Right renal pelvis (tissue), 4 donors: Measurements from ENCODE around the gene MYL5. TPM values are rescaled to one million over a fixed set of nuclear protein-coding genes. Genes with fewer than 3 reads are reported as not detected.
"Not testable (repeated sequence)": the region's sequence is repeated elsewhere in the genome, so short reads cannot be mapped to it uniquely, and the experiment has no call there.

Experiments
- DNase-seq, 4 donors: peaks; one replicate each; pipeline ENCODE4 v3.0.0-alpha.2; 2013; ENCODE audit warnings: low read depth in 4 of 4, low spot score in 3 of 4, missing footprints in 1 of 4
- polyA plus RNA-seq, 4 donors: library from polyadenylated mRNA; unstranded; fragments of 120-200 nt; gene quantifications; one replicate each; pipeline ENCODE4 v1.2.1, GENCODE V29; 2013; ENCODE audit not compliant: insufficient read length in 4 of 4

The MYL5 gene, protein sequence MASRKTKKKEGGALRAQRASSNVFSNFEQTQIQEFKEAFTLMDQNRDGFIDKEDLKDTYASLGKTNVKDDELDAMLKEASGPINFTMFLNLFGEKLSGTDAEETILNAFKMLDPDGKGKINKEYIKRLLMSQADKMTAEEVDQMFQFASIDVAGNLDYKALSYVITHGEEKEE
- 10 to 100 TPM; 14.1 to 23.3 (median 17.8) TPM for polyA plus RNA-seq

GRCh38 chr4:674172-675035, at the start of gene MYL5, which contains the start of gene ATP5ME:
Gene MYL5 (plus strand): TSS chr4:674542. CDS start chr4:678027, 3,485 bp downstream.
Gene ATP5ME (minus strand): TSS chr4:674276. CDS start chr4:674247, 29 bp downstream.
- peak; percentile 91 to 100 (median 93) for DNase-seq

DNA sequence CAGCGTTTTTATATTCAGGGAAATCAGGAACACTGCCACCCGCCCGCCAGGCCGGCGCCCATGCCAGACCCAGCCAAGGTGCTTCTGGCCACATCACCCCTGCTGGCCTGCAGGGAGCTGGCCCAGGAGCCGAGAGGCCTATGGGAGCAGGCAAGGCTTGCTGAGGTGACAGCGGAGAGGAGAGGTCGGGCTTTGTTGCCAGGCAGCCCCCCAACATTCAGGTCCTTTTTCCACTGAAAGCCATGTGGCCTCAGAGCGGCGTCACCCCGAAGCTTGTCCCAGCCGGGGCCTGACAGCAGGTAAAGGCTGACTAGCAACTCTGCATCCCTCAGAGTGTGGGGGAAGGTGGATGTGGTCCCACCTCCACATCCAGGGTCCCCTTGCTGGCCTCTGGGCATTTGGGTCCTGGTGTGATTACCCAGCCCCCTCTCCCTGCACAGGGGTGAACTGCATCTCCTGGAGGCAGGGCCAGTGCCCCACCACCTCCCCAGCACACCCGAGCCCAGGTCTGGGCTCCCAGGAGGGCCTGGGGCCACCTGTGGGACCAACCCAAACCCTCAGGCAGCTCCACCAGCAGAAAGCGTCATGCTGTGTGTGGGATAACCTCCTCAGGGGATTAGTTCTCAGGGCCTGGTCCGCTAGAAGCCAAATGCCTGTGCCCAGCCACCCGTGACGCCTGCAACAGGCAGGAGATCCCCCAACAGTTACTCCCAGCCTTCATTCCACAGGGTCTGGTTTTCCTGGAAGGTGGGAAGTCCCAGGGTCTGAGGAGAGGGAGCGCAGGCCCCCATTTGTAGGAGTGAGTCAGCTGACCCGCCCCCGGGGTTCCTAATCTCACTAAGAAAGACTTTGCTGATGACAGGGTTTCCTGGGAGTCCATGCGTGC, 49.4 kb upstream of the MYL5 start, which contains the start of gene PDE6B:
Gene PDE6B, plus strand, starts transcription at position 869 of the 886 bp plus-strand sequence. CDS start 54 bp downstream, outside the sequence.
- DNase-seq = peak in 1 of 4 donors; percentile 69

- no peak for DNase-seq
Observed at GRCh38 chr4:625631-626161, 48.6 kb upstream of the MYL5 start.

- DNase-seq = no peak
Observed at GRCh38 chr4:626201-627091, 47.9 kb upstream of the MYL5 start.

- DNase-seq = no peak
Observed at GRCh38 chr4:627347-628125, 46.8 kb upstream of the MYL5 start.

GRCh38 chr4:628311-628741, 46.0 kb upstream of the MYL5 start:
- DNase-seq = no peak

DNA sequence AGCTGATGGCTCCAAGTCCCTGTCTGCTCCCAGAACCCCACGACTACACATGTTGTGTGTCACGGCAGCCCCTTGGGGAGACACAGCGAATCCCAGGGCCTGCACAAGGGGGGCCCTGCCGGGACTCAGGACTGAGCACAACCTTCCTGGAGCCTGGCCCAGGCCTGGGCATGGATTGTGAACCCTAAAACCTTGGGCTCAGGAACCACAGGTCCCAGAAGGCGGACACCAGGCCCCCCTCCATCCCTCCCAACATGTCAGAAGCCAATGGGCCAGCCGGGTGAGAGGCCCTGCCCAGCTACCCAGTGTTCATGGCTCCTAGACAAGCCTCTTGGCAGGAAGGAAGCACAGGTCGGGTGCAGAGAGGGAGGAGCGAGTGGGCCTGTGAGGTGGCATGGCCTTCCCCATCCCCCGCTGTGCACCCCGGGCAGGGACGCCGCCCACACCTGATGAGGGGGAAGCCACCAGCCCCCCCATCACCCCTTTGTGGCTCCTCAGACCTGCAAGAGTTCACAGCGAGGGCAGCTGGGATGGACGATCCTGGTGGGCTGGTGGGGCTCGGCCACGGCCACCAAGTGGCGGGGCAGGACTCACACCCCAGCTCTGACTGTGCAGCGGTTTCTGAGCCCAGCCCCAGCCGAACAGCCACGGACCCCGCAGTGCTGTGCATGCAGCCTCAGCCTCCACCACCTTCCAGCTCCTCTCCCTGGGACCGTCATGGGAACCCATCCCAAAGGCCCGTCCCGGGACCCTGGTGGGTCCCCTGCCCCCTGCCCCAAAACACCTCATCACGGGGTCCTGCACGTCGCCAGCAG, 45.3 kb upstream of the MYL5 start:
- DNase-seq = no peak

GRCh38 chr4:629636-629914, 44.8 kb upstream of the MYL5 start:
- no peak for DNase-seq

DNA sequence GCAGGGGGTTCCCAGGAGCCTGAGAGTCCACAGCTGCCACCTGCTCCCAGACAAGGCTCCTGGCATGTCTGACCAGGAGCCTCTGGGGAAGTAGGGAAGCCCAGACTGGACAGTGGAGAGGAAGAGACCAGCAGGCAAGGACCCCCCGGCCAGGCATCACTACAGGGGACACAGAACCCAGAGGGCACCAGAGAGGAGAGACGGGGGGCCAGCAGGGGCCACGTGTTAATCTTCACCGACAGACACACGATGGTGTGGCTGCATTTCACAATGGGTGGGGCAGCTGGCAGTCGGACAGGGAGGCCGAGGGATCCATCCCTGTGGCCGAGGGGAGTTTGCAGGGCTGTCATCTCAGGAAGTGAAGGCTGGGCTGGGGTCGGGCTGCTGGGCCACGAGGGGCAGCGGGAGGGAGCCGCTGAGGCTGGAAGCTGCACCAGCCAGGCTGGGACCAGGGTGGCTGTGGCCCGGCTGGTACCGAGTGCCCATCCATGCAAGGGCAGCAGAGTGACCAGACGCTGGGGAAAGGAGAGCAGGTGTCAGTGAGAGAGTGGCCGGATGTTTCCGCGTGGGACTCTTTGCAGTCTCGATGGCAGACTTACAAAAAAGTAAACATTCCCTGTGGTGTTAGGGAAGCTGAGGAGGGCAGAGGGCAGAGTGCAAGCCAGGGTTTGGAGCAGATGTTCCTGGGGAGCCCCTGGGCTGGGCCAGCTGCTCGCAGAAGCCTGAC, 44.3 kb upstream of the MYL5 start:
- no peak for DNase-seq

DNA sequence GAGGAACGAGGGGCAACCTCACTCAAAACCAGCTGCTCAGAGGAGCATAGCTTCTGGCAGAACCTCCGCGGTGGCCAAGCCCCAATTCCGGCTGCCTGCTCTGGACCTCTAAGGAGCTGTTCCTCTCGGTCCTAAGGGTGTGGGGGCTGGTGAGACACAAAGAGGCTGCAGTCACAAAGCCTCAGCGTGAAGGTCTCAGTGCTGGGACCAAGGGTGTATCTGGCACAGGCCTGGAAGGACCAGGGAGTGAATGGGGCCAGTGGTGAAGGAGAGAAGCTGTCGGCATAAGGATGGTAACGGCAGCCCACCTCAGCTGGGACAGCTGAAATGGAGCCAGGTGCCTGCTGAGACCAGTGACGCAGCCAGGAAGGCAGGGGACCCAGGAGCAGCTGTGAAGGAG, 43.7 kb upstream of the MYL5 start:
- no peak for DNase-seq

GRCh38 chr4:632196-632790, 42.0 kb upstream of the MYL5 start:
- no peak for DNase-seq

DNA sequence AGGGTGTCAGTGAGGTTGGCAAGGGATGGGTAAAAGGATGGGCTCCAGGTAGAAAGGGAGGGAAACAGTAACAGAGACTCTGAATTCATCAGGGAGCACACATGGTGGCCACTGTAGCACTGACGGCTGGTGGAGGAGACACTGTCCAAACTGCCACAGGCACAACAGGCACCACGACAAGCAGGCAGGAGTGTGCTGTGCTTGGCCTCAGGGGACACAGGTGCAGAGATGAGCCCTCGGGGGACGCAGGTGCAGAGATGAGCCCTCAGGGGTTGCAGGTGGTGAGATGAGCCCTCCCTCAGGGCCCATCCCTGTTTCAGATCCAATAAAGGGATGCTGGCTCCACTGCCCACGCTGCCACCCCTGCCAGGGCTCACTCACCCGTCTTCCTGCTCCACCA, 41.4 kb upstream of the MYL5 start:
- no peak for DNase-seq

DNA sequence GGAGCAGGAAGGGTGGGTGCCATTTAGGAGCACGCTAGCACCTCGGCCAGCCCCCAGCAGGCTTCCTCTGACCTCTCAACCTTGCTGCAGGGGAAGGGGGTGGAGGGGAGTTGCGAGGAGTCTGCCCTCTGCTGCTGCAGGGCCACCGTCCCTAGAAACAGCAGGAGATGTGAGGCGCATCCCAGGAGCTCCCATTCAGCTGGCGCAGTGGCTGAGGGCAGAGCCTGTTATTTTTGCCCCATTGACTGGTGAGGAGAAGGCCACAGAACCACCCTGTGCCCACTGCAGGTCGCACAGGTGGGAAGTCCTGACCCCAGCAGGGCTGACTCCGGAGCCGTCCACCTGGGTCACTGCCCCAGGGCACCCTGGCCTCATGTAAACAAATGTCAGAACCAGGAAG, 40.9 kb upstream of the MYL5 start:
- DNase-seq = no peak

- DNase-seq = no peak
Observed at GRCh38 chr4:633976-634598, 40.3 kb upstream of the MYL5 start.

GRCh38 chr4:634599-634985, 39.8 kb upstream of the MYL5 start:
- no peak for DNase-seq

DNA sequence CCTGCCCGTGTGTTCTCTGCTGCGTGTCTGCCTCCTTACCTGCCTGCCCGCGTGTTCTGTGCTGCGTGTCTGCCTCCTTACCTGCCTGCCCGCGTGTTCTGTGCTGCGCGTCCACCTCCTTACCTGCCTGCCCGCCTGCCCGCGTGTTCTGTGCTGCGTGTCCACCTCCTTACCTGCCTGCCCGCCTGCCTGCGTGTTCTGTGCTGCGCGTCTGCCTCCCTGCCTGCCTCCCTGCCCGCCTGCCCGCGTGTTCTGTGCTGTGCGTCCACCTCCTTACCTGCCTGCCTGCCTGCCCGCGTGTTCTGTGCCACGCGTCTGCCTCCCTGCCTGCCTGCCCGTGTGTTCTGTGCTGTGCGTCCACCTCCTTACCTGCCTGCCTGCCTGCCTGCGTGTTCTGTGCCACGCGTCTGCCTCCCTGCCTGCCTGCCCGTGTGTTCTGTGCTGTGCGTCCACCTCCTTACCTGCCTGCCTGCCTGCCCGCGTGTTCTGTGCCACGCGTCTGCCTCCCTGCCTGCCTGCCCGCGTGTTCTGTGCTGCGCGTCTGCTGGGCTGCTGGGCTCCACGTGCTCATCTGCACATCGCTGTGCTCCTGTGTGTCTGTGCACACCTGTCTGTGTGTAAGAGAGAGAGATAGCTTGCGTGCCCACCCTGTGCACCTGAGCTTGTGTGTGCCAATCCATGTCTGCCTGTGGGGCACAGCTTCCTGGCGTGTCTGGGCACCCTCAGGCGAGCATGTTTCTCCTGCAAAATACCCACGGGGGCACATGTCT, 39.1 kb upstream of the MYL5 start:
- not testable (repeated sequence) for DNase-seq
